IPS DF 19.7 (cell line): Measurements from ENCODE around the gene CDC42BPB.

Experiments
- DNase-seq: peaks from one replicate; pipeline ENCODE4 v3.0.0-alpha.2; 2013; ENCODE audit warnings: low read depth, low spot score

Gene CDC42BPB

DNA sequence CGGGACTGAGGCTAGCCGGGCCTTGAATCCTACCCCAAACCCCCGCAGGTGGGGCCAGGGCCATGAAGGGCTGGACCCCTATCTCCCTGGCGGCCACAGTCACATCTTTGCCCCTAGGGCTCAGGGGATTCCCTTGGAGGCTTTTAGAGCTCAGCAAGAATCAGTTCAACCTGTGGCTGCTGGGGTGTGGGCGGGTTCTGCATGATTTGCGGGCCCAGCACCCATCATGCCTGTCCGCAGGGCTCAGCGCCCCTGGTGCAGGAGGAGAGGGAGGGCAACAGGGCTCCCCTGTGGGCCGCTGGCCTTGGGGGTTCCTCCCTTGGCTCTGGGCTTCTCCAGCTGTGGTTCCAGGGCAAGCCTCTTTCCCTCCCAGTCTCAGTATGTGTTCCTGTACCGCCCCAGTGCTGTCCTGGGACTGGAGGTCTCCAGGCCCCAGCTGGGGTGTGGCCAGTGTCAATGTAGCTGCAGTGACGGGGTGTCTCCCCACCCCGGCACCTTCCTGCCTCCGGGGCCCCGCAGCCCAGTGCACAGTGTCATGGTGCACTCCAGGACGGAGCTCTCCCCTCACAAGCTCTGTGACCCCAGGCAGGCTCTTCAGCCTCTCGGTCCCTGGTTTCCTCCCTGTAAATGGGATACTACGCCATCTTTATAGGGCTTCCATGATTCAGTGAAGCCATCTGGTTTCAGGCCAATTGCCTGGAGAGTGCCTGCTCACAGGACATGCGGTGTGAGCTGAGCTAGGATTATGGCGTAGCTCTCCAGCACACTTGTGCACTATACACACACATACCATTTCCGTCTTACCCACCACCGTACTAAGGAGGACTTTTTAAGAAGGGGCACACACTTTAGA, 16.8 kb upstream of the CDC42BPB start:
- no peak for DNase-seq

DNA sequence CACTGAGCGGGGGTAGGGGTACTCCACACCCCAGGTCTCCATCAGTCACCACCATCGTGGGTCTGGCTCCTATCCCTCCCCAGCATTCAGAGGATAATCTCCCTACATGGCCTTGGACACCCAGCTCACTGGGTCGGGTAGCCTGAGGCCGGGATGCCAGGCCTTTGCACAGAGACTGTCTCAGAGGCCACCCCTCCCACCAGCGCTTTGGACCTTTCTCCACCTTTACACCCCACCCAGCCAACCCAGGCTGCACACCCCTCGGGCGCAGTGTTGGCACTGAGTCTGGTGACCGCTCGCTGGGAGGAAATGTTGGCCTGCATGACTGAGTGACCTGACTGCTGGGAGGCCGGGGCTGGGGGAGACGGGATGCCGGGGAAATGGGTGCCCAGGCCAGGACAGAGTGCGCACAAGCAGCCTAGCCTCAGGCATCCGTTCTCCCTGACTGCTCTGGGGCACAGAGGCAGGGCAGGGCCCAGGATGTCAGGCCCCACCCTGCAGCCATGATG, 16.1 kb upstream of the CDC42BPB start:
- no peak for DNase-seq

DNA sequence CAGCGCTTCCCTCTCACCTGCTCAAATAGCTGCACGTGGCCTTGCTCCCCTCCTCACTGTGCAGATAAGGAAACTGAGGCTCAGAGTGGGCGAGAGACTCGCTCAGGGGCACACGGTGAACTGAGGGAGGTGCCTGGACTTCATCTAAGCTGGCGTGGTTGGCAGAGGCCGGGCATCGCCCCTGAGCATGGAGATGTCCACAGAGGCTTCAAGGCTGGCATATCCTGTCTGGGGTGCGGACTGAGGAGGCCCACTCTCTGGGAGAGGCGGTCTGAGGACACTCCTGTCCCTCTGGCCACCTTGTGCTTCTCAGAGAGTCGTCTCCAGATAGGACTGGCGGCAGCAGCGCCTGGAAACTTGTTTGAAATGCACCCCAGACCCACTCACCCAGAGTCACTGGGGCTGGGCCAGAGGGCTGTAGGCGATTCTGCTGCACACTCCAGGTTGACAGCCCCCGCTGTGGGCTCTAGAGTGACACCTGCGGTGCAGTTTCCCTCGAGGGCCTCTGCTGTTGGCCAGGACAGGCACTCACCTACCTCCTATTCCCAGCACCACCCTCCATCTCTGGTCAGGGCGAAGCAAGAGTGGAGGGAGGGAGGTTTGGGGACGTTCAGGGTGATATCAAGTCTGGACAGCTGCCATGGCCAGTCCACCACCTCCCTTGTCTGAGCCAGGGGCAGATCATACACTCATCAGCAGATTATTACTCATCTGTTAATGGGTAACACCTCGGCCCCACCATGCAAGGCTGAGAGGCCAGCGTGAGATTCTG, 15.4 kb upstream of the CDC42BPB start:
- no peak for DNase-seq

DNA sequence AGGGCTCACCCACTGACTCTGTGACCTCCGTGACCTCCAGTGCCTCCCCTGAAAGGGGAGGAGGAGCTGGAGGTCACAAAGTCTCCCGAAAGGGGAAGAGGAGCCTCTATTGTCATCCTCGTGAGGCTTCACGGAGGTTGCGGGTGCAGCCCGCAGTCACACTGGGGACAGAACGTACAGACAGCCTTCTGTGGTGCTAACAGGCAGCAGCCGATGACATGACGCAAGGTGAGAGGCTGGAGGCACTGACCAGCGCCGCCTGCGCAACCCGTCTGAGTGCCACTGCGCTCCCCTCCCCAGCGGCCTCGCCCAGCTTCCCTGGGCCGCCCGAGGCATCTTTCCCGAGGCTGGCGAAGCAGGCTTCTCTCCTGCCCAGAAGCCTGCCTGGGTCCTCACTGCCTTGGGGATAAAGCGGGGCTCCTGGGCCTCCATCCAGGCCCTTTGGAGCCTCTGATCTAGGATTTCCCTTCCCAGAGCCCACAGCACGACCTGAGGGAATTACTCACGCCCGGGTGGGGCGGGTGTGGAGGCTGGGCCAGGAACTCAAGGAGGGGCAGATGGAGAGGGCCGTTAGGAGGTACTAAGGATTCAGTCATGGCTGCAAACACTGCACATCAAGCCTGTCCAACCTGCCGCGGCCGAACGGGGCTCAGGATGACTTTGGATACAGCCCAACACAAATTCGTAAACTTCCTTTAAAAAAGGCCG, 14.3 kb upstream of the CDC42BPB start:
- DNase-seq: no peak

DNA sequence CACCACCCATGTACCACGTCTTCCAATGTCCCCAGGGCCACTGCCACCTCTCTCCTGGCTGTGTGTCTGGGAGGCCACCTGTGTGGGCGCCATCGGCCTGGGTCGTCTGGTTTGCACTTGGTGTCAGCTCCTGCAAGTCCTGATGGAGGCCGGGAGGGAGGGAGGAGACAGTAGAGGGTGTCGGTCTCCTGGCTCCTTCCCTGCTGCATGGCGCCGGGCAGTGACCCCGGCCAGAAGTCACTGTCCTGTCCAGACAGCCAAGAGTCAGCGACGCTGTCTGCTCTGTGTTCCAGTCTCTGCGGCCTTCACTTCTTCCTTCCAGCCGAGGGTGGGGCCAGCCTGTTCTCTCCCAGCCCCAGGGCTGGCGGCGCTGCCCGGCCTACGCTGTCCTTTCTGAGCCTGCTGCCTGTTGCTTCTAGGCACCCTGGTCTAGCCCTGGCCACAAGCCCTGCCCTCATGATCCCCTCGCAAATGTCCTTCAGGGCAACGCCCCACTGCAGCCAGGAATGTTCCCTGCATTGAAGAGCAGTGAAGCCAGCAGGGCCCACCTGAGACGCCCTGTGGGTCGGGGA, 13.7 kb upstream of the CDC42BPB start:
- DNase-seq: no peak

DNA sequence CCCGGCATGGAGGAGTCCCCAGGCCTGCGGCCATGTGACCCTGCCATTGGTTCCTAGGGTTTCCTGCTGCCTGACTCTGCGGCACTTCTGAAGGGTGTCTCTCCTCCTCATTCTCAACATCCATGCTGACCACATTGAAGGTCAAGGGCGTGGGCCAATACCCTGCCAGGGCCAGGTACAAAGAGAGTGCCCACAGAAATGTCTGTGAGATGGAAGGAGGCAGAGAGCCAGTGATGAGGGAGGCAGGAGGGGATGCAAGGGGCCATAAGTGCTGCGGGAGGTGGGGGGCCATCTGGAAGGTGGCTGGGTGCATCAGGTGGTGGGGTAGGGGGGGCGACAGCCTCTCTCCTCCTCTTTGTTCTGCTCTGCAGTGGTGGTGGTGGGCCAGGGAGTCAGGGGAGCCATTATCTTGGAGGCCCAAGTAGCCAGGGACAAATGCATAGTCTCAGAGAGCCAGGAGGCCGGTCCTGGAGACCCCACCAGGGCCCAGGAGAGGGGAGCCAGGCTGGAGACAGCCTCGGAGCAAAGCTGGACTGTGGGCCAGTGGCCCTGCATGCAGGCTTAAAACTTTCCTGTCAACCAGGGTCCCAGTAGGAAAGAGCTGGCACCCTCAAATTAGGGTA, 13.0 kb upstream of the CDC42BPB start:
- DNase-seq: no peak

DNA sequence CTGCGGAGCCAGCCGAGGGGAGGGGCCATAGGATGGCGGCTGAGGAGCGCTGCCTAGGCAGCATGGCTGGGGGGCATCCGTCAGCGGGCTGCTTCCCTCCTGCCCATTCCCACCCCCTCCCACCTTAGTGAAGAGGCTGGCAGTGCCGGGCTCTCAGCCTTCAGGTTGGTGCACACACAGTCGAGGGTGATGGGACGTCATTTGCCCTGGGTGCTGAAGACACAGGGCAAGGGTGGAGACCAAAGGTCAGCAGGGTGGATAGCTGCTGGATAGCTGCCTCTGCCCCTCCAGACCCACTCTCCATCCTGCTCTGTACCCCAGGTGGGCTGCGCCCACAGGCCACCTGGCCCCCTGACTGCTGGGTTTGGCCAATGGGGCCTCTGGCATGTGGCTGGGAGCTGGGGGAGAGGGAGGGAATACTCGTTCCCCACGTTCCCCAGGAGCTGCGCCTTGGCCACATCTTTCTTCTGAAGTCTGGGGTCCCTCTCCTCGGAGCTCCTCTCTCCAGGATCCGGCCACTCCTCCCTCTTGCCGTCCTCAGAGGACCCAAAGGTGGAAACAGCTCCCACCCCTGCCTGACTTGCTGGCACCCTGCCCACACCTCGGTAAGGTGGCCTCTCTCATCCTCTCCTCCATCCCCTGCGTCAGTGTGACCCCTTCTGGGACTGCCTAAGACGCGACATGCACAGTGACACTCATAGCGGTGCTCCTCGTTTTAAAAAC, 11.2 kb upstream of the CDC42BPB start:
- no peak for DNase-seq

DNA sequence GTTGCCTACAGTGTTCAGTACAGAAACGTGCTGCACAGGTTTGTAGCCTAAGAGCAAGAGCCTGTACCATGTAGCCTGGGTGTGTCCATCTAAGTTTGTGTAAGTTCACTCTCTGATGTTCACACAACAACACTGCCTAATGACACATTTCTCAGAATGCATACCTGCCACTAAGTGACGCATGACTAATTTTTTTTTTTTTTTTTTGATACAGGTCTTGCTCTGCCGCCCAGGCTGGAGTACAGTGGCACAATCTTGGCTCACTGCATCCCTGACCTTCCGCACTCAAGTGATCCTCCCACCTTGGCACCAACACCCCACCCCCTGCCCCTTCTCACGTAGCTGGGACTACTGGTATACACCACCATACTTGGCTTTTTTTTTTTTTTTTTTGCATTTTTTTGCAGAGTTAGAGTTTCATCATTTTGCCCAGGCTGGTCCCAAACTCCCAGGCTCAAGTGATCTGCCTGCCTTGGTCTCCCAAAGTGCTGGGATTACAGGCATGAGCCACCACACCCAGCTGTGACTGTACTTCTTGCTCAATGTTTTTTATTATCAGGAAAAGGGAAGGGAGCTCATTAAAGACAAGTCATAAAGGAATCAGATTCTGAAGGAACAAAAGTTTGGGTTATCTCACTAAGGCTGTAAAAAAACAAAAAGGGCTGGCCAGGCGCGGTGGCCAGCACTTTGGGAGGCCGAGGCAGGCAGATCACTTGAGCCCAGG, 10.0 kb upstream of the CDC42BPB start:
- no peak for DNase-seq

DNA sequence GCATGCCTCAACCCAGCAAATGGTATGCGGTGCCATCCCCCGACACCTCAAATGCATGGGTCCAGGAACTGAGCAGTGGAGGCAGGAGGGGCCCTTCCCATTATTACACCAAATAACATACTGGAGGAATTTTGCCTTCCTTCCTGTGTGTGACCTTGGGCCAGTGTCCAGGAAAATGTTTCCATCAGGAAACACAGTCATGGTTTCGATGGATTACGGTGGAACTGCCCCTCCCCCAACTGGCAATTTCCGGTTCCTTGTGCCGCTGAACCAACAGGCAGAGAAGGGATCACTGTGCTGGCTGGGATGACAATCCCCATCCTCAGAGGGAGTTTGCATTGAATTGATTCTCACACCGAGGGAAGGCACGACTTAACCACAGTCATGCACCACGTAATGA, 9.1 kb upstream of the CDC42BPB start:
- no peak for DNase-seq

DNA sequence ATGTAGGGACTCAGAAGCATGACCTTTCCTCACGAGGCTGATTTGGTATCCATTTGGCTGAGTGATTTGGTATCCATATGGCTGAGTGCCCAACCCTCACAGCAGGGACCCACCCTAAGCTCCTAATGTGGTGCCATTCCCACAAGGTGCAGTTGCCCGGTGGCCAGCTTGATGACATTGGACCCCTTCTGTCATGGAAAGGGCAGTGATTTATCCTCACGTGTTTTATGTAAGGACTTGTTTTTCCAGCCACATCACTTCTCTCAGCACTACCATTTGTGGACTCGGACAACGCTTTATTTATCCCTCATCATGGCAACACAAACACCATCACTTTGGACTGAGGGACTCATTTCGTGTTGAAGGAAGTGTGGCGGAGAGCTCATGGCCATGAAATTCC, 8.5 kb upstream of the CDC42BPB start:
- DNase-seq: no peak

DNA sequence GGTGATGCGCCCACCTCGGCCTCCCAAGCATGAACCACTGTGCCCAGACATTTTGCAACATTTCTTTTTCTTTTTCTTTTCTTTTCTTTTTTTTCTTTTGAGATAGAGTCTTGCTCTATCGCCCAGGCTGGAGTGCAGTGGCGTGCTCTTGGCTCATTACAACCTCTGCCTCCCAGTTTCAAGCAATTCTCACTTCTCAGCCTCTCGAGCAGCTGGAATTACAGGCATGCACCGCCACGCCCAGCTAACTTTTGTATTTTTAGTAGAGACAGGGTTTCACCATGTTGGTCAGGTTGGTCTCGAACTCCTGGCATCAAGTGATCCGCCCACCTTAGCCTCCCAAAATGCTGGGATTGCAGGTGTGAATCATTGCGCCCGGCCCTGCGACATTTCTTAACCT, 7.6 kb upstream of the CDC42BPB start:
- no peak for DNase-seq

DNA sequence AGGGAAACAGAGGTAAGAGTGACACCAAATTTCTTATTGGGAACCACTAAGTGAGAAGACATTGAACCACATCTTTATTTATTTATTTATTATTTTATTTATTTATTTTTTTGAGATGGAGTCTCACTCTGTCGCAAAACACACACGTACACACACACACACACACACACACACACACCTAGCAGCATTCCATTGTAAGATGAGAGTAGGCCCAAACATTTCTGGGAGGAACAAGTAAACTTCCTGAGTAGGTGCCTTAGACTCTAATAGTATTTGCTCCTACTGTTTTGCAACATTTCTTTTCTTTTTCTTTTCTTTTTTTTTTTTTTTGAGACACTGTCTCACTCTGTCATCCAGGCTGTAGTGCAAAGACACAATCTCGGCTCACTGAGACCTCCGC, 7.1 kb upstream of the CDC42BPB start:
- DNase-seq: no peak

DNA sequence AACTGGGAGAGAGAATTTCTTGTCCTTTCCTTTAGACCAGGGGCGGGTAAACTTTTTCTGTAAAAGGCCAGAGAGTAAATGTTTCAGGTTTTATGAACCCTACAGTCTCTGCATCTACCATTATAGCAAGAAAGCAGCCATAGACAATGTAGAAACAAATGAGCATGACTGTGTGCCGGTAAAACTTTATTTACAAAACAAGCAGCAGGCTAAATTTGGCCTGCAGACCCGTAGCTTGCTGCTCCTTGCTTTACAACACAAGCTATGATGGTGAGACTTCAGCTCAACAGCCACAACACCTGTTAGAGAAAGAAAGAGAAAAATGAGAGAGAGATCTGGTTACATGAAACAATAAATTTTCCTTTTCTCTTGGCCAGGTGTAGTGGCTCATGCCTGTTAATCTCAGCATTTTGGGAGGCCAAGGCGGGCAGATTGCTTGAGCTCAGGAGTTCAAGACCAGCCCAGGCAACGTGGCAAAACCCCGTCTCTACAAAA, 4.2 kb upstream of the CDC42BPB start:
- DNase-seq: no peak

DNA sequence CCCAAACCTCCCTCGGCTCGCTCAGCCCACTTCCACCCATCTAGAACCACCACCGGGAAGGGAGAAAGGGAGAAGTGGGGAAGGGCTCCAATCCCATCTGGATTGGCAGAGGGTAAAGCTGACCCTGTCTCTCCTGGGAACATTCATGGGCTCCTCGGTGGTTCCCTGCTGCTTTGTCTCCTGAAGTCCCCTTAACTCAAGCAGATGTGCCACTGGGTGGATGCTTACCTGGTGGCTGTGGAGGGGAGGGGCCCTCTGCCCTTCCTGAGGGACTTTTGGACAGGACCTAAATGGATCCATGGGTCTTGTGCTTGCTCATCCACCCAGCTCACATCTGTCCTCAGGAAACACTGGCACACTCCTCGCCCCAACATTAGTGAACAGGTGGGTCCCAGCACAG, 2.2 kb upstream of the CDC42BPB start:
- no peak for DNase-seq

DNA sequence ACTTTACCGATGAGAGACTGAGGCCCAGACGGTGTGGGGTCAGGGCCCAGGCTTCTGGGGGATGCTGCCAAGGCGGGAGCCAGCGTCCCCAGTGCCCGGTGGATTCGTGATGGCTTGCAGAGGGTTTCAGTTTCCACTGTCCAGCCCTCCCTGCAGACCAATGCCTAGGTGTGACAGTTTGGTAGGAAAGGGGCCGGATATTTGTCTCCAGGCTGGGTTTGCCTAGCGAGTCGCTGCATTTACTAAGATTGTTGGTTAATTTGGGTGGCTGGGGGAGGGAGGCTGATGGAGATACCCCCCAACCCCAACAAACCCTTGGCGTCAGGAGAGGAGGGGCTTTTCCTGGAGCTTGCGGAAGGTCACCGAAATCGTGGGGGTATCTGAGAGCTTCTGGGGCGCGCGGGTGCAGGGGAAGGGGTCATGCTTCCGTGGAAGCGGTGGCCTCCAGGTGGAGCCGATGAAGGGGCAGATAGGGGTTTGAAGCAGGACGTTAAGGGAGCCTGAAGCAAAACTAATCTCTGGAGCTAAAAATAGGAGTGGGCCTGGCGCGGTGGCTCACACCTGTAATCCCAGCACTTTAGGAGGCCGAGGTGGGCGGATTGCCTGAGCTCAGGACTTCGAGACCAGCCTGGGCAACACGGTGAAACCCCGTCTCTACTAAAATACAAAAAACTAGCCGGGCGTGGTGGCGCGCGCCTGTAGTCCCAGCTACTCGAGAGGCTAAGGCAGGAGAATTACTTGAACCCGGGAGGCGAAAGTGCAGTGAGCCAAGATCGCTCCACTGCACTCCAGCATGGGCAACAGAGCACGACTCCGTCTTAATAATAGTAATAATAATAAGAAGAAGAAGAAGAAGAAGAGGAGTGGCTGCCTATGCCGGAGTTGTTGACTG, 1.1 kb upstream of the CDC42BPB start:
- DNase-seq: no peak

DNA sequence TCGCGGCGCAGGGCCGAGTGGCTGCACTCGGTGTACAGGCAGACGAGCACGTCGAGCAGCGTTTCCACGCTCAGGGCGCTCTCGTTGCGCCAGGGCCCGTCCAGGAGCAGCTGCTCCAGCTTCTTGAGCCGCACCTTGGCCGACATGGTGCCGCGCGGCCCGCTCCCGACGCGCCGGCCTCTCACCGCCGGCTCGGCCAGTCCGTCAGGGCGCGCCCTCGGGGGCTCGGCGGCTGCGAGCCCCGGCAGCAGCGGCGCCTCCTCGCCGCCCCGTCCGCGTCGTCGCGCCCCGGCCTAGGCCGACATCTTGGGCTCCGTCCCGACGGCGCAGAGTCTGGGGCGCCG, 349 bp downstream of the CDC42BPB start:
- no peak for DNase-seq

DNA sequence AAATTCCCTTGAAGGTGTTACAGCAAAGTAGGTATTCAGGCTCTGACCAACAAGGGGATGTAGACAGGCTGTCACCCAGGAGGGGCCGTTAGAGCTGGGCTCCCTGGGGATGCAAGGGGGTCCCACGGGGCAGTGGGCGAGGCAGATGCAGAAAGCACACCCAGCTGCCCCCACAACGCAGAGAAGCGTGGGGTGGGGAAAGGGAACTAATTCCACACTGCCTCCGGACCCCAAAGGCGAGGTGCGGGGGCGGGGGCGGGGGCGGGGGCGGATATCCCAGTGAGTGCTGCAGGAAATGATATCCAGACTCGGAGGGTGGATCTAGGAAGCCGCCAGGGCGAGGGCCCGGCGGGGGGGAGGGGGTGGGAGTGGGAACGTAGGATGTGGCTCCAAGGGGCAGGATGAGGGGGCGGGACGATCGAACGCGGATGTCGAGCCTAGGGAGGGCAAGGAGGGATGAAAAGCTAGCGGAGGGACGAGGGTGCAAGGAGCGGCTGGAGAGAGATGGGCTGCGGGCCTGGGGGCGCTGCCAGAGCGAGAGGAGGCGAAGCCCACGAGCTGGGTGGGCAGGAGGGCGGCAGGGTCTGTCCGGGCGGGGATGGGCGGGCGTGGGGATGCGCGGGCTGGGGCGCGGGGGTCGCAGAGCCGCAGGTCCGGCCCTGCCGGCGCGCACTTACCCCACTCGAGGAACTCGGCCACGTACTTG, 874 bp downstream of the CDC42BPB start:
- no peak for DNase-seq

DNA sequence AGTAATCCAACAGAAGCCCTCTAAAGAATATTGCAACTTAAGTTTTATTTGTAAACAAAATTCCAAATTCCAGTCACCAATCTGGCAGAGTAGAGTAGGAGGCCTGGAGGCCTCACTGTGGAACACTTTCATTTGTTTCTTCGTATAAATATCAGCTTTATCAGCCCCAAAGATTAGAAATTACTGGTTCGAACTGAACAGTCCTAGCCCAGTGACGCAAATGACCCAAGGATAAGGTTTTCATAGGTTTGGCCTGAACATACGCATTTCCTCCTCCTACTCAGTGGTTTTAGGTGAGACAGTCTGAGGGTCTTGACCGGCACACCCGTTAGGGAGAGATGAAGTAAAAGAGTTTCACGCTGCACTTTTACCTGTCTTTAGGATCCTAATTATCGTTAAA, 1.7 kb downstream of the CDC42BPB start:
- DNase-seq: no peak
